OCI-LY1 (cell line): ENCODE results near the gene LIMD2.

ENCODE experiments used
- H2AFZ ChIP-seq: fragments of 200-600 bp; sonication (generic), shearing (Covaris generic); 2 replicates; pipeline ENCODE4 v1.6.0; 2014; ENCODE audit warnings: antibody characterized with exemption, mild to moderate bottlenecking, low read length
- H3F3A ChIP-seq: fragments of 200-600 bp; sonication (generic), shearing (Covaris generic); 2 replicates; pipeline ENCODE4 v1.6.0; 2014; ENCODE audit warnings: mild to moderate bottlenecking, antibody characterized with exemption, low read length, moderate library complexity; ENCODE audit not compliant: insufficient read depth
- H3K27ac ChIP-seq: fragments of 200-600 bp; sonication (generic); 2 replicates; pipeline ENCODE4 v1.5.1; 2014; ENCODE audit warnings: low read length, mixed run types, mild to moderate bottlenecking, low read depth; ENCODE audit not compliant: poor library complexity, severe bottlenecking
- H3K27me3 ChIP-seq: fragments of 200-600 bp; sonication (generic); 2 replicates; pipeline ENCODE4 v1.6.0; 2014; ENCODE audit warnings: antibody characterized with exemption, mild to moderate bottlenecking, low read length, moderate library complexity; ENCODE audit not compliant: insufficient read depth
- H3K36me3 ChIP-seq: fragments of 200-600 bp; sonication (generic); 2 replicates; pipeline ENCODE4 v1.6.1; 2014; ENCODE audit warnings: mild to moderate bottlenecking, antibody characterized with exemption, low read length, moderate library complexity, mixed read lengths; ENCODE audit not compliant: insufficient read depth
- H3K4me1 ChIP-seq: fragments of 200-600 bp; sonication (generic); 2 replicates; pipeline ENCODE4 v1.5.1; 2014; ENCODE audit warnings: mild to moderate bottlenecking, low read length, moderate library complexity; ENCODE audit not compliant: insufficient read depth, severe bottlenecking
- H3K4me2 ChIP-seq: fragments of 200-600 bp; sonication (generic), shearing (Covaris generic); 2 replicates; pipeline ENCODE4 v1.6.1; 2014; ENCODE audit warnings: low read length
- H3K4me3 ChIP-seq: fragments of 200-600 bp; sonication (generic); 2 replicates; pipeline ENCODE4 v1.5.1; 2014; ENCODE audit warnings: low read length, low read depth, mild to moderate bottlenecking, mixed read lengths; ENCODE audit not compliant: poor library complexity, severe bottlenecking
- H3K79me2 ChIP-seq: fragments of 200-600 bp; shearing (Covaris generic); 2 replicates; pipeline ENCODE4 v1.6.1; 2016; ENCODE audit warnings: mixed run types, low read length, mixed read lengths; ENCODE audit not compliant: insufficient read depth
- H3K9ac ChIP-seq: fragments of 200-600 bp; sonication (generic), shearing (Covaris generic); 2 replicates; pipeline ENCODE4 v1.6.1; 2014; ENCODE audit warnings: mild to moderate bottlenecking, low read length, mixed read lengths
- H3K9me2 ChIP-seq: fragments of 200-600 bp; sonication (generic), shearing (Covaris generic); 2 replicates; pipeline ENCODE4 v1.6.1; 2014; ENCODE audit warnings: low read depth, mild to moderate bottlenecking, low read length, mixed read lengths
- H3K9me3 ChIP-seq: fragments of 200-600 bp; shearing (Covaris generic); 2 replicates; pipeline ENCODE4 v1.6.1; 2014; ENCODE audit warnings: low read length, mixed read lengths
- H4K20me1 ChIP-seq: fragments of 200-600 bp; sonication (generic), shearing (Covaris generic); 2 replicates; pipeline ENCODE4 v1.6.0; 2016; ENCODE audit warnings: mild to moderate bottlenecking, low read length; ENCODE audit not compliant: insufficient read depth
- EZH2 ChIP-seq: fragments of 200-600 bp; sonication (generic), shearing (Covaris generic); IDR thresholded peaks from 2 replicates; pipeline ENCODE4 v1.8.0; 2017; ENCODE audit warnings: borderline replicate concordance, mixed run types, mild to moderate bottlenecking, antibody characterized with exemption, low read length, moderate library complexity, mixed read lengths
- TF ChIP-seq, protein P1 (sequence below): fragments of 200-600 bp; sonication (generic), shearing (Covaris generic); IDR thresholded peaks from 2 replicates; pipeline ENCODE4 v1.5.1; 2017; ENCODE audit warnings: mild to moderate bottlenecking, antibody characterized with exemption, low read length, moderate library complexity, mixed read lengths

The LIMD2 gene

DNA sequence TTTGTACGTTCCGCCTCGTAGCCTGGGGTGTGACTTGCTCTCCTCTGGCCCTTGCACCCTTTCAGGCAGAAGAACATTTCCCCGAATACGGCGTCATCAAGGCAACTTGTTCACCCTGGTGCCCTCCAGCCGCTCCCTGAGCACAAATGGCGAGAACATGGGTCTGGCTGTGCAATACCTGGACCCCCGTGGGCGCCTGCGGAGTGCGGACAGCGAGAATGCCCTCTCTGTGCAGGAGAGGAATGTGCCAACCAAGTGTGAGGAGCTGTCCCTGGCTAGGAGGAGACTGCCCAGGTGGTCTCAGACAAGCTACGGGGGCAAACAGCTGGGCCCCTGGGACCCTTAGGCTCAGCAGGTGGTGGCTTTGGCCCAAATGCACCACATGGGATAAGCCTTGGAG lies 10.4 kb downstream of the LIMD2 start:
- no peaks in the 10 kb centered on the region for H3K9me3 ChIP-seq
- no peaks in the 10 kb centered on the region for H3F3A ChIP-seq
- no peaks in the 10 kb centered on the region for H3K79me2 ChIP-seq
- no peak overlapping the region for H3K9ac ChIP-seq
- H3K27me3 ChIP-seq: no peaks in the 10 kb centered on the region
- H3K9me2 ChIP-seq: no peaks in the 10 kb centered on the region
- H3K4me1 ChIP-seq: peaks cover 3% of the 10 kb centered on the region
- TF ChIP-seq, protein P1, sequence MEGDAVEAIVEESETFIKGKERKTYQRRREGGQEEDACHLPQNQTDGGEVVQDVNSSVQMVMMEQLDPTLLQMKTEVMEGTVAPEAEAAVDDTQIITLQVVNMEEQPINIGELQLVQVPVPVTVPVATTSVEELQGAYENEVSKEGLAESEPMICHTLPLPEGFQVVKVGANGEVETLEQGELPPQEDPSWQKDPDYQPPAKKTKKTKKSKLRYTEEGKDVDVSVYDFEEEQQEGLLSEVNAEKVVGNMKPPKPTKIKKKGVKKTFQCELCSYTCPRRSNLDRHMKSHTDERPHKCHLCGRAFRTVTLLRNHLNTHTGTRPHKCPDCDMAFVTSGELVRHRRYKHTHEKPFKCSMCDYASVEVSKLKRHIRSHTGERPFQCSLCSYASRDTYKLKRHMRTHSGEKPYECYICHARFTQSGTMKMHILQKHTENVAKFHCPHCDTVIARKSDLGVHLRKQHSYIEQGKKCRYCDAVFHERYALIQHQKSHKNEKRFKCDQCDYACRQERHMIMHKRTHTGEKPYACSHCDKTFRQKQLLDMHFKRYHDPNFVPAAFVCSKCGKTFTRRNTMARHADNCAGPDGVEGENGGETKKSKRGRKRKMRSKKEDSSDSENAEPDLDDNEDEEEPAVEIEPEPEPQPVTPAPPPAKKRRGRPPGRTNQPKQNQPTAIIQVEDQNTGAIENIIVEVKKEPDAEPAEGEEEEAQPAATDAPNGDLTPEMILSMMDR: no peak
- no peak for TF ChIP-seq EZH2
- no peaks in the 10 kb centered on the region for H4K20me1 ChIP-seq
- H3K4me3 ChIP-seq: no peak overlapping the region
- no peak overlapping the region for H3K27ac ChIP-seq
- H2AFZ ChIP-seq: no peak overlapping the region
- H3K36me3 ChIP-seq: peaks cover 12% of the 10 kb centered on the region; the same call in 1 of the 2 replicates
- H3K4me2 ChIP-seq: no peak overlapping the region

DNA sequence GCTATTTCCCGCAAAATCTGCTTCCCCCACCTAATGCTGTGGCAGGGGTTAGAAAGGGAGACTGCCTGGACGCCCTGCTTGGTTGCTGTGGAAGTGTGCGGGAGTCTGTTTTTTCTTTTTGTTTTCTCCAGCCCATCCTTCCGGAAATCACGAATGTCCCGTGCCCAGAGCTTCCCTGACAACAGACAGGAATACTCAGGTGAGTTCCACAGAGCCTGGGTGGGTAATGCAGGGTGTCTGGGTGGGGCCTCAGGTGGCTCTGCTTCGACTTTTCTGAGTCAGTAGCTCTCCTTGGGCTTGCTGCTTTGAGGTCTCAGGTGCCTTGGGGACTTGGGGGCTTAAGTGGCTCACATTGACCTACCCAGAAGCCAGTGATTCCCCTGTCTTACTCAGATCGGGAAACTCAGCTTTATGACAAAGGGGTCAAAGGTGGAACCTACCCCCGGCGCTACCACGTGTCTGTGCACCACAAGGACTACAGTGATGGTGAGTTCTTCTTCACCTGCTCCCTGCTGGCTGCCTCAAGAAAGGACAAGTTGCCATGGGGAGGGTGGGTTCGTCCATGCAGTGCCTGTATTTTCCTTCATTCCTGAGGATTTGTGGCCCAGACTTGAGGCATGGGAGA lies 11.4 kb downstream of the LIMD2 start:
- H4K20me1 ChIP-seq: no peaks in the 10 kb centered on the region
- no peaks in the 10 kb centered on the region for H3F3A ChIP-seq
- no peaks in the 10 kb centered on the region for H3K9me2 ChIP-seq
- no peaks in the 10 kb centered on the region for H3K27me3 ChIP-seq
- no peak overlapping the region for H3K9ac ChIP-seq
- no peak for TF ChIP-seq EZH2
- TF ChIP-seq, protein P1: no peak
- H3K4me1 ChIP-seq: no peaks in the 10 kb centered on the region
- no peak overlapping the region for H3K4me3 ChIP-seq
- no peak overlapping the region for H3K27ac ChIP-seq
- H3K79me2 ChIP-seq: no peaks in the 10 kb centered on the region
- no peaks in the 10 kb centered on the region for H3K9me3 ChIP-seq
- no peak overlapping the region for H3K4me2 ChIP-seq
- H3K36me3 ChIP-seq: peaks cover 13% of the 10 kb centered on the region; the same call in 1 of the 2 replicates
- H2AFZ ChIP-seq: no peak overlapping the region

DNA sequence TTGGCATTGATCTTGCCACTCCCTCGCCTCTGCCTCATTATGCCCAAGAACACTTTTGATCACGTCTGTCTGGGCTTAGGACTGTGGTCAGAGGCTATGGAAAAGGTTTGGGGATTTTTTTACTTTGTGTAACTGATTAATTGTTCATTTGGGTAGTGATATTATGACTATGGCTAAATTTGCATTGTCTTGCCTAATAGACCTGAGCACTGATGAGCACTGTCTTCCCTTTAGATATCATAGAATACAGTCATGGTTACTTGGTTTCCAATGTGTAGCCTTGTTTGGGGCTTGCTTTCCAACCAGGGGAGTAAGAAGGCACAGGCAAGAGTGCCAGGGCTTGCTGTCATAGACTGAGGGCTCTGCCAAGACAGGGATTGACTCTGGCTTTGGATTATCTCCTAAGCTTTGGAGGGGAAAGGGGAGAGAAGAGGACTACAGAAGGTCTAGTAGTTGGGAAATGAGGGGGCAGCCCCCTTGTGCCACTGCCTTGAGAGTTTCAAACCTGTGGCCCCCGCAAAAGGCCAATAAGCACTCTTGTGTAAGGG lies 13.7 kb downstream of the LIMD2 start:
- Histone ChIP-seq H3K36me3 (peaks cover 35% of the 10 kb centered on the region), H2AFZ (no peak overlapping the region)

More for the DNA sequence above, 13.7 kb downstream of the LIMD2 start:
- Histone ChIP-seq H3K27me3 (no peaks in the 10 kb centered on the region), H3K9me2 (no peaks in the 10 kb centered on the region), H3K9ac (no peak overlapping the region), H3K4me3 (no peak overlapping the region), H3K4me2 (no peak overlapping the region), H3K4me1 (no peaks in the 10 kb centered on the region), H3K27ac (no peak overlapping the region), H3K79me2 (no peaks in the 10 kb centered on the region), H3F3A (no peaks in the 10 kb centered on the region), H3K9me3 (0 out of 2 replicates have a peak, but pooled peaks cover 9% of the 10 kb centered on the region), H4K20me1 (no peaks in the 10 kb centered on the region)
- TF ChIP-seq EZH2: no peak
- TF ChIP-seq, protein P1: no peak
